Activated T-cell treated with anti-CD3 and anti-CD28 coated beads for 48 hours (primary cell): ENCODE data around the gene ACO1.

Experiments
- DNase-seq: peaks from one replicate; pipeline ENCODE4 v3.0.0-alpha.2; 2020; ENCODE audit warnings: low read depth

Gene ACO1

GRCh38 chr9:32490601-32491000, 106.2 kb downstream of the ACO1 start:
- no peak for DNase-seq

GRCh38 chr9:32497921-32498320, 113.5 kb downstream of the ACO1 start:
- no peak for DNase-seq

DNA sequence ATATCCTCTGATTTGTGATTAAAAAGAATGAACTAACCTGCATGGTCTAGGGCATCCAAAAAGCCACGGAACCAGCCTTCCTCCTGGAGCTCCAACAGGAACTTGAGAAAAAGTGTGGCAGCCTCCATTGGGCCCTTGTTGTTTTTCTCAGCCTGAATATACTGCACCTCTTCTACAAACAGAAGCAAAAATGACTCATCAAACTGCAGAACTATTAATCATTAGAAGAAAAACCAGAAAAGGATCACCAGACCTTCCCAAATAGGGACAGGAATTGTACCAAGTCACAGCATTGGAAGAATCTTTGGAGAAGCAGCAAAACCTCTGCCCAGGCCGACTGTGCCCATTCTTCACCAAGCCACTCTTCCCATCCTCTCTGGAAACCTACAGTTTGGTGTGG, 116.3 kb downstream of the ACO1 start:
- no peak for DNase-seq

DNA sequence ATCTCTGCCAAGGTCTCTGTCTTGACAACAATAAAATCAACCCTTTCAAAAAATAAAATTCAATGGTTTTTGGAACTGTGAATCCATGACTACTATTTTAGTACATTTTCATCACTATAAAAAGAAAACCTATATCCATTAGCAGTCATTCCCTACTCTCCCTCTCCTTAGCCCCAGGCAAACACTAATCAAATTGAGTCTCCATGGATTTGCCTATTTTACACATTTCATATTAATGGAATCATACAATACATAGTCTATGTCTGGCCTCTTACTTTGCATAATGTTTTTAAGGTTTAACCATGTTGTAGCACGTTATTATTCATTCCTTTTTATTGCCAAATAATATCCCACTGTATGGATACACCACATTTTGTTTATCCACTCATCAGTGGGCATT, 117.4 kb downstream of the ACO1 start:
- no peak for DNase-seq

DNA sequence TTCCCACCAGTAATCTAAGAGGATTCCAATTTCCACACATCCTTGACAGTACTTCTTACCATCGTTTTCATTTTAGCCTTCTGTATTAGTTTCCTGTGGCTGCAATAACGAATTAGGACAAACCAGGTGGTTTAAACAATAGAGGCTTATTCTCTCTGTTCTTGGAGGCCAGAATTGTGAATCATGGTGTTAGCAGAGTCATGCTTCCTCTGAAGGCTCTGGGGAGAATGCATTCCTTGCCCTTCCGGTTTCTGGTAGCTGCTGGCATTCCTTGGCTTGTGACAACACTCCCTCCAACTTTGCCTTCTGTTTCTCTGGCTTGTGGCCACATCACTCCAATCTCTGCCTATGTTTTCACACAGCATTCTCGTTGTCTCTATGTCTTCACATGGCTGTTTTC, 118.0 kb downstream of the ACO1 start:
- DNase-seq: no peak

DNA sequence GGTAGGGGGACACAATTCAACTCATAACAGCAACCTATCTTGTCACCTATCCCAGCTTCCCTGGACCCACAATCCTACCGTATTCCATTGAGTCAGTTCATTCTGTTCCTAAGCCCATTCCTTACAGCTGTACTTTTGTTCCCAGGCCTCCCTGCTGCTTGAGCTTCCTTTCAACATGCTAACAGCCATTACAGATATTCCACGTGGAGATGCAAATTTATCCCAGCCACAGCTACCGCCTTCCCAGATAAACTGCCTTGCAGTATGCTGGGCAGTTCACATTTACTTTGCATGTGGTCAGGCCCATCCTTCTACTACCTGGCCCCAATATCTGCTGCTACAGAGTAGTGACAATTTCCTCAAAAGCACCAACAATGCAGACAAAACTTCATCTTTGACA, 118.6 kb downstream of the ACO1 start:
- DNase-seq: no peak
